HepG2 (cell line): ENCODE measurements around the gene NOXRED1. TPM values are rescaled to one million over a fixed set of nuclear protein-coding genes. Genes with fewer than 3 reads are reported as not detected.

Experiments used
- TP53 ChIP-seq: sonication (generic); formaldehyde crosslinking; conservative IDR thresholded peaks from 2 replicates; pipeline ENCODE4 v1.4.0; 2020; ENCODE audit warnings: missing genetic modification reagents
- ZNF12 ChIP-seq: sonication (generic); formaldehyde crosslinking; IDR thresholded peaks from 2 replicates; pipeline ENCODE4 v1.5.0; 2020; ENCODE audit warnings: missing genetic modification reagents
- polyA plus RNA-seq, 8 experiments: library from polyadenylated mRNA; depleted of rRNA in 3 of 8; stranded (reverse) in 7 of 8; unstranded in 1 of 8; fragments of >200 nt; fragmentation: Illumina TruSeq in 4 of 8; extraction: Trizol in 4 of 8; gene quantifications; 2 replicates each; pipeline versions ENCODE4 v1.2.1 to v1.2.3, GENCODE V29; 2011 to 2016; ENCODE audit warnings: low read depth in 4 of 8, missing spikeins in 1 of 8, mixed read lengths in 1 of 8; ENCODE audit not compliant: insufficient read depth in 1 of 8
- small RNA-seq, 3 experiments: library from RNA; depleted of rRNA; stranded (forward); fragments of <200 nt; gene quantifications; one replicate each; pipeline ENCODE3, GENCODE V24; 2012; ENCODE audit warnings: low read depth in 2 of 3, low replicate concordance in 1 of 3; ENCODE audit not compliant: insufficient read length in 3 of 3, insufficient read depth in 2 of 3
- total RNA-seq, 5 experiments: library from RNA; depleted of rRNA; stranded (reverse); fragments of >200 nt; fragmentation: Illumina TruSeq; extraction: Trizol; gene quantifications; 2 replicates each; pipeline ENCODE4 v1.2.3, GENCODE V29; 2016; ENCODE audit warnings: low read depth in 1 of 5
- TF ChIP-seq, protein P1 (sequence below): sonication (generic); formaldehyde crosslinking; IDR thresholded peaks from 2 replicates; pipeline ENCODE4 v1.4.0; 2020; ENCODE audit warnings: missing genetic modification reagents, mild to moderate bottlenecking, borderline replicate concordance

NOXRED1 gene
- total and polyA plus RNA-seq, 2 of the 13 experiments (the other 11 are each of a cell fraction or from before 2014, with no cell fraction given), result 0.24 to 0.41 TPM

DNA sequence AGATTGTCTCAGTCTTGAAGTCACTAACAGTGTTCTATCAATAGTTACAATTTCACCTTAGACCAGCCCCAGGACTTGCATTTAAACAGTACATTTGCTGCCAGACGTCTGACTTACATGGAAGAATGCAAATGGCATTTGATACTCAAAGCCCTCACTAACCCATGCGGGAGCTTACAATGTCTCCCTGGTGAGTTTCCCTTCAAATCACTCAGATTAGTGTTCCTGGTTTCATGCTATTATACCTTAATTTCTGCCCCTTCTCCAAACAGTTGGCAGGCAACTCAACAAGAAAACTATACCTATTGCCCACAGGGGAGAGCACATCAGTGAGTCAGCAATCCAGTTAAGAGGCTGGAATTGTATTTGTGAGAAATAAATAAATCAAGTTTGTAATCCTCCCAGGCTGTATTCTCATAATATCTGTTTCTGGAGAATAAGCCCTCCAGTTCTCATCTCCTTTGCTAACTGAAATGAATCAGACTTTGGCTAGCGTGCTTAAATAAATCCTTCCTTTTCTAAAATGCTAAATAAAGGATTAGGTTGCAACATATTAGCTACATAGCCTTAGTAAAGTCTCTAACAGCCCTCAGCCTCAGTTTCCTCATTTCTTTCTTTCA, 78.8 kb downstream of the NOXRED1 start (continued):
- TF ChIP-seq, protein P1, sequence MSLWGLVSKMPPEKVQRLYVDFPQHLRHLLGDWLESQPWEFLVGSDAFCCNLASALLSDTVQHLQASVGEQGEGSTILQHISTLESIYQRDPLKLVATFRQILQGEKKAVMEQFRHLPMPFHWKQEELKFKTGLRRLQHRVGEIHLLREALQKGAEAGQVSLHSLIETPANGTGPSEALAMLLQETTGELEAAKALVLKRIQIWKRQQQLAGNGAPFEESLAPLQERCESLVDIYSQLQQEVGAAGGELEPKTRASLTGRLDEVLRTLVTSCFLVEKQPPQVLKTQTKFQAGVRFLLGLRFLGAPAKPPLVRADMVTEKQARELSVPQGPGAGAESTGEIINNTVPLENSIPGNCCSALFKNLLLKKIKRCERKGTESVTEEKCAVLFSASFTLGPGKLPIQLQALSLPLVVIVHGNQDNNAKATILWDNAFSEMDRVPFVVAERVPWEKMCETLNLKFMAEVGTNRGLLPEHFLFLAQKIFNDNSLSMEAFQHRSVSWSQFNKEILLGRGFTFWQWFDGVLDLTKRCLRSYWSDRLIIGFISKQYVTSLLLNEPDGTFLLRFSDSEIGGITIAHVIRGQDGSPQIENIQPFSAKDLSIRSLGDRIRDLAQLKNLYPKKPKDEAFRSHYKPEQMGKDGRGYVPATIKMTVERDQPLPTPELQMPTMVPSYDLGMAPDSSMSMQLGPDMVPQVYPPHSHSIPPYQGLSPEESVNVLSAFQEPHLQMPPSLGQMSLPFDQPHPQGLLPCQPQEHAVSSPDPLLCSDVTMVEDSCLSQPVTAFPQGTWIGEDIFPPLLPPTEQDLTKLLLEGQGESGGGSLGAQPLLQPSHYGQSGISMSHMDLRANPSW (CRISPR knock-in tag), result no peak
- TF ChIP-seq ZNF12 (CRISPR knock-in tag), result no peak
- no peak for TF ChIP-seq TP53 (CRISPR knock-in tag)

Small RNA genes lying within 50 kb of the gene (small RNA-seq; reads per million reads assigned to genes)
- 0 to 0.10 (median 0) reads per million in 3 experiments for gene RF00404

Other genes with a start within 250 kb of the NOXRED1 start
- gene TMEM63C, start 241.7 kb downstream of the NOXRED1 start, total RNA-seq (2016; rRNA removed; fragmentation: Illumina TruSeq; extraction: Trizol), result 0.08 and 0.27 TPM in 2 replicates
- 0.17 and 0.59 TPM in 2 replicates for gene TMEM63C, start 241.7 kb downstream of the NOXRED1 start, polyA plus RNA-seq (2011; rRNA removed)
- not detected in 2 replicates for gene NGB, start 152.3 kb downstream of the NOXRED1 start, total RNA-seq (2016; rRNA removed; fragmentation: Illumina TruSeq; extraction: Trizol)
- gene NGB, start 152.3 kb downstream of the NOXRED1 start, polyA plus RNA-seq (2011; rRNA removed), result 0.04 and 0.05 TPM in 2 replicates
- gene POMT2, start 102.6 kb downstream of the NOXRED1 start, total RNA-seq (2016; rRNA removed; fragmentation: Illumina TruSeq; extraction: Trizol), result 7.9 and 15.9 TPM in 2 replicates
- 15.3 and 17.7 TPM in 2 replicates for gene POMT2, start 102.6 kb downstream of the NOXRED1 start, polyA plus RNA-seq (2011; rRNA removed)
- gene GSTZ1, start 102.5 kb downstream of the NOXRED1 start, total RNA-seq (2016; rRNA removed; fragmentation: Illumina TruSeq; extraction: Trizol), result 26.9 and 27.6 TPM in 2 replicates
- gene GSTZ1, start 102.5 kb downstream of the NOXRED1 start, polyA plus RNA-seq (2011; rRNA removed), result 14.4 and 15.7 TPM in 2 replicates
- gene TMED8, start 46.4 kb downstream of the NOXRED1 start, total RNA-seq (2016; rRNA removed; fragmentation: Illumina TruSeq; extraction: Trizol), result 11.7 and 17.5 TPM in 2 replicates
- 4.7 and 6.0 TPM in 2 replicates for gene TMED8, start 46.4 kb downstream of the NOXRED1 start, polyA plus RNA-seq (2011; rRNA removed)
- gene SAMD15, start 46.1 kb downstream of the NOXRED1 start, total RNA-seq (2016; rRNA removed; fragmentation: Illumina TruSeq; extraction: Trizol), result 1.3 and 2.0 TPM in 2 replicates
- gene SAMD15, start 46.1 kb downstream of the NOXRED1 start, polyA plus RNA-seq (2011; rRNA removed), result 0.09 TPM in 2 replicates
- 13.3 and 14.9 TPM in 2 replicates for gene VIPAS39, start 34.1 kb upstream of the NOXRED1 start, total RNA-seq (2016; rRNA removed; fragmentation: Illumina TruSeq; extraction: Trizol)
- 18.7 and 21.5 TPM in 2 replicates for gene VIPAS39, start 34.1 kb upstream of the NOXRED1 start, polyA plus RNA-seq (2011; rRNA removed)
- 241 and 310 TPM in 2 replicates for gene AHSA1, start 34.6 kb upstream of the NOXRED1 start, total RNA-seq (2016; rRNA removed; fragmentation: Illumina TruSeq; extraction: Trizol)
- gene AHSA1, start 34.6 kb upstream of the NOXRED1 start, polyA plus RNA-seq (2011; rRNA removed), result 113 and 118 TPM in 2 replicates
- 0.83 and 1.8 TPM in 2 replicates for gene ISM2, start 75.3 kb upstream of the NOXRED1 start, total RNA-seq (2016; rRNA removed; fragmentation: Illumina TruSeq; extraction: Trizol)
- gene ISM2, start 75.3 kb upstream of the NOXRED1 start, polyA plus RNA-seq (2011; rRNA removed), result 40.7 and 43.2 TPM in 2 replicates
- gene SPTLC2, start 193.1 kb upstream of the NOXRED1 start, total RNA-seq (2016; rRNA removed; fragmentation: Illumina TruSeq; extraction: Trizol), result 15.1 and 17.5 TPM in 2 replicates
- gene SPTLC2, start 193.1 kb upstream of the NOXRED1 start, polyA plus RNA-seq (2011; rRNA removed), result 11.2 and 17.4 TPM in 2 replicates